Kidney epithelial cell (primary cell): ENCODE results near the gene ST8SIA6. TPM values are rescaled to one million over a fixed set of nuclear protein-coding genes. Genes with fewer than 3 reads are reported as not detected.
"Not testable (repeated sequence)": the region's sequence is repeated elsewhere in the genome, so short reads cannot be mapped to it uniquely, and the experiment has no call there.

ENCODE experiments used
- DNase-seq: peaks from one replicate; pipeline ENCODE4 v3.0.0-alpha.2; 2010; ENCODE audit warnings: low read depth
- H3K27me3 ChIP-seq: 2 replicates; pipeline ENCODE4 v1.6.0; 2011; ENCODE audit warnings: low read length; ENCODE audit not compliant: control insufficient read depth, insufficient read depth
- H3K36me3 ChIP-seq: 2 replicates; pipeline ENCODE4 v1.5.1; 2011; ENCODE audit warnings: low read length; ENCODE audit not compliant: control insufficient read depth, insufficient read depth
- H3K4me3 ChIP-seq: 2 replicates; pipeline ENCODE4 v1.5.1; 2011; ENCODE audit warnings: low read depth, mild to moderate bottlenecking, control low read depth, low read length
- CTCF ChIP-seq: IDR thresholded peaks from 2 replicates; pipeline ENCODE4 v1.5.1; 2011; ENCODE audit warnings: mild to moderate bottlenecking, moderate library complexity, low read length, control low read depth, inconsistent platforms; ENCODE audit not compliant: insufficient read depth, poor library complexity, severe bottlenecking
- total RNA-seq: library from RNA; depleted of rRNA; stranded (reverse); fragments of >200 nt; gene quantifications from 2 replicates; pipeline ENCODE4 v1.2.3, GENCODE V29; 2015

ST8SIA6 gene
- total RNA-seq, 1 donor from 2014 or later, result not detected

- no peak for DNase-seq
- no peaks in the 10 kb centered on the region for H3K36me3 ChIP-seq
- no peak for TF ChIP-seq CTCF
- H3K4me3 ChIP-seq, result no peak overlapping the region
- no peaks in the 10 kb centered on the region for H3K27me3 ChIP-seq
Observed at GRCh38 chr10:17410907-17411306, 43.5 kb downstream of the ST8SIA6 start.

- Histone ChIP-seq H3K36me3 (no peaks in the 10 kb centered on the region), H3K27me3 (no peaks in the 10 kb centered on the region), H3K4me3 (no peak overlapping the region)
- peak; percentile 37 for TF ChIP-seq CTCF
- DNase-seq, result no peak
Observed at GRCh38 chr10:17409170-17409733, 45.1 kb downstream of the ST8SIA6 start.

GRCh38 chr10:17407047-17407446 lies 47.3 kb downstream of the ST8SIA6 start:
- Histone ChIP-seq H3K36me3 (no peaks in the 10 kb centered on the region), H3K27me3 (no peaks in the 10 kb centered on the region), H3K4me3 (no peak overlapping the region)
- DNase-seq, result no peak
- TF ChIP-seq CTCF, result no peak

- no peak for DNase-seq
- no peak overlapping the region for H3K4me3 ChIP-seq
- no peak for TF ChIP-seq CTCF
- H3K36me3 ChIP-seq, result no peaks in the 10 kb centered on the region
- no peaks in the 10 kb centered on the region for H3K27me3 ChIP-seq
Observed at GRCh38 chr10:17406036-17406834, 48.2 kb downstream of the ST8SIA6 start.

- no peak for TF ChIP-seq CTCF
- H3K36me3 ChIP-seq, result no peaks in the 10 kb centered on the region
- no peak overlapping the region for H3K4me3 ChIP-seq
- no peaks in the 10 kb centered on the region for H3K27me3 ChIP-seq
- DNase-seq, result no peak
Observed at GRCh38 chr10:17403161-17403560, 51.2 kb downstream of the ST8SIA6 start.

GRCh38 chr10:17402040-17402439 lies 52.4 kb downstream of the ST8SIA6 start:
- not testable (repeated sequence) for DNase-seq, H3K4me3 ChIP-seq, H3K36me3 ChIP-seq, H3K27me3 ChIP-seq
